H9 (cell line): ENCODE data around the gene PRKAG1. TPM values are rescaled to one million over a fixed set of nuclear protein-coding genes. Genes with fewer than 3 reads are reported as not detected.

Experiments used
- DNase-seq: peaks from one replicate; pipeline ENCODE4 v3.0.0-alpha.2; 2017
- H2AFZ ChIP-seq: one replicate; pipeline ENCODE4 v1.6.1; 2013; ENCODE audit warnings: mild to moderate bottlenecking, low read length, control low read depth, moderate library complexity
- H2AK5ac ChIP-seq: 2 replicates; pipeline ENCODE4 v1.6.1; 2013; ENCODE audit warnings: low read length, control low read depth, mixed read lengths; ENCODE audit not compliant: insufficient read length
- H2BK120ac ChIP-seq: one replicate; pipeline ENCODE4 v1.6.1; 2013; ENCODE audit warnings: low read depth, mild to moderate bottlenecking, low read length, control low read depth, inconsistent platforms; ENCODE audit not compliant: poor library complexity, severe bottlenecking
- H2BK12ac ChIP-seq: 2 replicates; pipeline ENCODE4 v1.6.1; 2013; ENCODE audit warnings: low read length, control low read depth, mixed read lengths, low read depth; ENCODE audit not compliant: insufficient read length
- H2BK15ac ChIP-seq: 2 replicates; pipeline ENCODE4 v1.6.1; 2013; ENCODE audit warnings: low read depth, low read length, control low read depth
- H2BK20ac ChIP-seq: one replicate; pipeline ENCODE4 v1.6.1; 2013; ENCODE audit warnings: low read depth, mild to moderate bottlenecking, low read length, control low read depth, inconsistent platforms; ENCODE audit not compliant: poor library complexity, severe bottlenecking
- H2BK5ac ChIP-seq: 2 replicates; pipeline ENCODE4 v1.6.1; 2013; ENCODE audit warnings: low read length, control low read depth, mixed read lengths; ENCODE audit not compliant: insufficient read length
- H3K14ac ChIP-seq: 2 replicates; pipeline ENCODE4 v1.6.1; 2013; ENCODE audit warnings: low read length, control low read depth; ENCODE audit not compliant: insufficient read depth
- H3K18ac ChIP-seq: 2 replicates; pipeline ENCODE4 v1.6.1; 2013; ENCODE audit warnings: low read depth, mild to moderate bottlenecking, mixed read lengths, low read length, control low read depth; ENCODE audit not compliant: insufficient read length
- H3K23ac ChIP-seq: 2 replicates; pipeline ENCODE4 v1.6.1; 2013; ENCODE audit warnings: low read length, control low read depth, mixed read lengths, low read depth; ENCODE audit not compliant: insufficient read length
- H3K23me2 ChIP-seq: 2 replicates; pipeline ENCODE4 v1.6.1; 2013; ENCODE audit warnings: low read depth, mild to moderate bottlenecking, mixed read lengths, low read length, control low read depth; ENCODE audit not compliant: insufficient read length, poor library complexity, severe bottlenecking
- H3K27ac ChIP-seq: 2 replicates; pipeline ENCODE4 v1.5.1; 2013; ENCODE audit warnings: low read length, control low read depth, mixed read lengths, low read depth; ENCODE audit not compliant: insufficient read length
- H3K27me3 ChIP-seq: 2 replicates; pipeline ENCODE4 v1.6.1; 2013; ENCODE audit warnings: low read length, control low read depth, inconsistent platforms; ENCODE audit not compliant: insufficient read depth
- H3K4ac ChIP-seq: 2 replicates; pipeline ENCODE4 v1.6.1; 2013; ENCODE audit warnings: low read depth, mild to moderate bottlenecking, control low read depth, inconsistent platforms, low read length, moderate library complexity
- H3K4me1 ChIP-seq: 2 replicates; pipeline ENCODE4 v1.6.1; 2013; ENCODE audit warnings: low read length, control low read depth, inconsistent platforms; ENCODE audit not compliant: insufficient read depth
- H3K4me2 ChIP-seq: 2 replicates; pipeline ENCODE4 v1.6.1; 2013; ENCODE audit warnings: low read length, control low read depth, mixed read lengths; ENCODE audit not compliant: insufficient read length, insufficient read depth
- H3K56ac ChIP-seq: 2 replicates; pipeline ENCODE4 v1.6.1; 2013; ENCODE audit warnings: low read depth, mild to moderate bottlenecking, mixed read lengths, low read length, control low read depth; ENCODE audit not compliant: insufficient read length
- H3K79me1 ChIP-seq: 2 replicates; pipeline ENCODE4 v1.6.1; 2013; ENCODE audit warnings: low read depth, mild to moderate bottlenecking, moderate library complexity, low read length, control low read depth, inconsistent platforms; ENCODE audit not compliant: insufficient read depth, poor library complexity, severe bottlenecking
- H3K79me2 ChIP-seq: 2 replicates; pipeline ENCODE4 v1.6.1; 2013; ENCODE audit warnings: low read length, control low read depth, inconsistent platforms; ENCODE audit not compliant: insufficient read depth
- H3K9ac ChIP-seq: 2 replicates; pipeline ENCODE4 v1.6.1; 2013; ENCODE audit warnings: low read length, control low read depth, mixed read lengths; ENCODE audit not compliant: insufficient read length; ENCODE audit errors: extremely low read depth
- H3K9me3 ChIP-seq: one replicate; pipeline ENCODE4 v1.6.1; 2013; ENCODE audit warnings: low read depth, low read length, inconsistent platforms; ENCODE audit not compliant: control insufficient read depth
- H3T11ph ChIP-seq: one replicate; pipeline ENCODE4 v1.6.1; 2013; ENCODE audit warnings: mild to moderate bottlenecking, low read length, control low read depth, inconsistent platforms
- H4K20me1 ChIP-seq: one replicate; pipeline ENCODE4 v1.6.1; 2013; ENCODE audit not compliant: control insufficient read depth, insufficient read length, insufficient read depth
- H4K5ac ChIP-seq: 2 replicates; pipeline ENCODE4 v1.6.1; 2013; ENCODE audit warnings: low read depth, mild to moderate bottlenecking, mixed read lengths, low read length, control low read depth; ENCODE audit not compliant: insufficient read length
- H4K8ac ChIP-seq: replicated peaks from 2 replicates; pipeline ENCODE4 v1.6.1; 2013; ENCODE audit warnings: low read length, control low read depth, mixed read lengths, low read depth; ENCODE audit not compliant: insufficient read length
- H4K91ac ChIP-seq: 2 replicates; pipeline ENCODE4 v1.6.1; 2013; ENCODE audit warnings: low read depth, mild to moderate bottlenecking, moderate library complexity, mixed read lengths, low read length, control low read depth; ENCODE audit not compliant: insufficient read length
- H3K27ac Mint-ChIP-seq, 3 experiments: 2 replicates in 2 of 3; 3 replicates in 1 of 3; pipeline ENCODE4 v1.8.0; 2020 to 2021; ENCODE audit warnings: mixed read lengths in 3 of 3, mild to moderate bottlenecking in 1 of 3, moderate library complexity in 1 of 3
- H3K27me3 Mint-ChIP-seq: 2 replicates; pipeline ENCODE4 v1.8.0; 2021; ENCODE audit warnings: low read depth, mild to moderate bottlenecking, moderate library complexity, mixed read lengths
- H3K36me3 Mint-ChIP-seq, 3 experiments: 2 replicates in 2 of 3; 3 replicates in 1 of 3; pipeline ENCODE4 v1.8.0; 2020 to 2021; ENCODE audit warnings: low read depth in 3 of 3, mixed read lengths in 3 of 3; ENCODE audit not compliant: insufficient read depth in 1 of 3
- H3K4me1 Mint-ChIP-seq, 2 experiments: 2 replicates each; pipeline ENCODE4 v1.8.0; 2020; ENCODE audit warnings: mixed read lengths in 2 of 2
- H3K4me3 Mint-ChIP-seq, 2 experiments: 2 replicates in 1 of 2; 3 replicates in 1 of 2; pipeline ENCODE4 v1.8.0; 2020 to 2021; ENCODE audit warnings: mild to moderate bottlenecking in 2 of 2, mixed read lengths in 2 of 2, moderate library complexity in 1 of 2
- H3K9me3 Mint-ChIP-seq, 2 experiments: 2 replicates in 1 of 2; 3 replicates in 1 of 2; pipeline ENCODE4 v1.8.0; 2020; ENCODE audit warnings: mild to moderate bottlenecking in 2 of 2, mixed read lengths in 2 of 2, moderate library complexity in 1 of 2
- WGBS: extraction: QIAGEN DNeasy Blood & Tissue Kit; methylation state at CpG from one replicate; pipeline ENCODE4 v1.1.7; 2013; ENCODE audit warnings: missing lambda C conversion rate, low lambda C conversion rate, mixed read lengths; ENCODE audit not compliant: insufficient read length; ENCODE audit errors: extremely low coverage; 5-methylcytosine and 5-hydroxymethylcytosine counted together
- total RNA-seq: library from RNA; stranded (reverse); gene quantifications from 2 replicates; pipeline ENCODE4 v1.2.1, GENCODE V29; 2021
- TF ChIP-seq, protein P1 (sequence below): fragments of 200-600 bp; sonication (generic); conservative IDR thresholded peaks from 3 replicates; pipeline ENCODE4 v1.8.0; 2021; ENCODE audit warnings: antibody characterized with exemption, mild to moderate bottlenecking

Gene PRKAG1
- total RNA-seq, 1 experiment from 2014 or later, result 34.8 TPM

DNA sequence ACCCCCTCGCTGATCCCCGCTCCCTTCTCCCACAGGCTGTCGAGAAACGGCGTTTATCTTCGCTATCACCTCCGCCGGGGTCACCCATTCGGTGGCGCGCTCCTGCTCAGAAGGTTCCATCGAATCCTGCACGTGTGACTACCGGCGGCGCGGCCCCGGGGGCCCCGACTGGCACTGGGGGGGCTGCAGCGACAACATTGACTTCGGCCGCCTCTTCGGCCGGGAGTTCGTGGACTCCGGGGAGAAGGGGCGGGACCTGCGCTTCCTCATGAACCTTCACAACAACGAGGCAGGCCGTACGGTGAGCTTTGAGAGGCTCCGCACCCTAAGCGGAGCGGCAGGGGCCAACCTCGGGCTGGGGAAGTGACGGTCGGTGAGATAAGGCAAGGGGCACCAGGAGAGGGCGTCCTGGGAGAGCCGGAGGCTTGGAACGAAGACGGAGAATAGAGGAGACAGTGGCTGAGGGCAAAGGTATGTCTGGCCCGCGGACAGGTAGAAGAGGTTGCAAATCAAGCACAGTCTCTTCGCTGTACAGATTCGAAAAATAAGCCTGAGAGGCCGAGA, 38.1 kb downstream of the PRKAG1 start:
- H3K4me3 Mint-ChIP-seq, result peak overlapping the region; percentile 49 to 75
- Histone ChIP-seq H2BK120ac (no peak overlapping the region), H3K9ac (no peak overlapping the region), H3K23ac (no peak overlapping the region), H3K27ac (no peak overlapping the region), H4K91ac (no peak overlapping the region), H3K27me3 (peaks cover 95% of the 10 kb centered on the region), H4K5ac (no peak overlapping the region), H2BK20ac (no peak overlapping the region), H3K23me2 (peaks cover 15% of the 10 kb centered on the region), H3K14ac (no peak overlapping the region), H3T11ph (no peak overlapping the region), H2BK12ac (no peak overlapping the region), H2AK5ac (no peak overlapping the region), H2BK5ac (no peak overlapping the region), H3K79me1 (no peaks in the 10 kb centered on the region), H4K8ac (no peak overlapping the region), H3K4ac (no peak overlapping the region), H3K56ac (no peak overlapping the region), H2BK15ac (no peak overlapping the region), H3K18ac (no peak overlapping the region), H3K79me2 (no peaks in the 10 kb centered on the region), H4K20me1 (no peaks in the 10 kb centered on the region), H3K4me2 (peak overlapping the region; percentile 30), H2AFZ (no peak overlapping the region), H3K9me3 (no peaks in the 10 kb centered on the region), H3K4me1 (no peaks in the 10 kb centered on the region; the same call in 1 of the 2 replicates)
- H3K4me1 Mint-ChIP-seq, result peaks cover 25 to 44% of the 10 kb centered on the region in 2 experiments
- WGBS, result no CpG with 5 or more reads among the region's 46 CpGs
- peaks cover 3 to 9% of the 10 kb centered on the region in 2 experiments; a peak in 4 of 5 replicates for H3K9me3 Mint-ChIP-seq
- TF ChIP-seq, protein P1, sequence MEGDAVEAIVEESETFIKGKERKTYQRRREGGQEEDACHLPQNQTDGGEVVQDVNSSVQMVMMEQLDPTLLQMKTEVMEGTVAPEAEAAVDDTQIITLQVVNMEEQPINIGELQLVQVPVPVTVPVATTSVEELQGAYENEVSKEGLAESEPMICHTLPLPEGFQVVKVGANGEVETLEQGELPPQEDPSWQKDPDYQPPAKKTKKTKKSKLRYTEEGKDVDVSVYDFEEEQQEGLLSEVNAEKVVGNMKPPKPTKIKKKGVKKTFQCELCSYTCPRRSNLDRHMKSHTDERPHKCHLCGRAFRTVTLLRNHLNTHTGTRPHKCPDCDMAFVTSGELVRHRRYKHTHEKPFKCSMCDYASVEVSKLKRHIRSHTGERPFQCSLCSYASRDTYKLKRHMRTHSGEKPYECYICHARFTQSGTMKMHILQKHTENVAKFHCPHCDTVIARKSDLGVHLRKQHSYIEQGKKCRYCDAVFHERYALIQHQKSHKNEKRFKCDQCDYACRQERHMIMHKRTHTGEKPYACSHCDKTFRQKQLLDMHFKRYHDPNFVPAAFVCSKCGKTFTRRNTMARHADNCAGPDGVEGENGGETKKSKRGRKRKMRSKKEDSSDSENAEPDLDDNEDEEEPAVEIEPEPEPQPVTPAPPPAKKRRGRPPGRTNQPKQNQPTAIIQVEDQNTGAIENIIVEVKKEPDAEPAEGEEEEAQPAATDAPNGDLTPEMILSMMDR, result peak; percentile 59; the same call in 2 of the 3 replicates
- peak; percentile 88 for DNase-seq
- H3K27ac Mint-ChIP-seq, result no peak overlapping the region
- H3K27me3 Mint-ChIP-seq, result peaks cover 99% of the 10 kb centered on the region
- no peaks in the 10 kb centered on the region; a peak in 1 of 7 replicates for H3K36me3 Mint-ChIP-seq
